Activated B cell treated with CpG ODN at 0.5 μM for 24 hours (primary cell): Measurements from ENCODE around the gene CHRM1. TPM values are rescaled to one million over a fixed set of nuclear protein-coding genes. Genes with fewer than 3 reads are reported as not detected.

Experiments
- ATAC-seq: fragments of 200-7000 bp; cut with Tn5 transposase; one replicate; pipeline ENCODE4 v1.10.0; 2021; ENCODE audit warnings: low read depth, mild to moderate bottlenecking, moderate library complexity
- CTCF ChIA-PET: fragments of 350-600 bp; sonication (Branson Sonifier 250); formaldehyde crosslinking; loops from one replicate; lab custom pipeline; 2021; ENCODE audit warnings: antibody characterized with exemption; lab: Charles Lee
- POLR2A ChIA-PET: fragments of 350-600 bp; sonication (Branson Sonifier 250); formaldehyde crosslinking; loops from one replicate; lab custom pipeline; 2021; ENCODE audit warnings: antibody characterized with exemption; lab: Charles Lee
- DNase-seq: peaks from one replicate; pipeline ENCODE4 v3.0.0; 2022
- H3K27ac Mint-ChIP-seq: one replicate; pipeline ENCODE4 v1.8.0; 2020; ENCODE audit warnings: mixed read lengths
- H3K27me3 Mint-ChIP-seq: one replicate; pipeline ENCODE4 v1.8.0; 2021; ENCODE audit warnings: mixed read lengths
- H3K36me3 Mint-ChIP-seq: one replicate; pipeline ENCODE4 v1.8.0; 2021; ENCODE audit warnings: low read depth, mixed read lengths
- H3K4me1 Mint-ChIP-seq: one replicate; pipeline ENCODE4 v1.8.0; 2021; ENCODE audit warnings: mixed read lengths
- H3K4me3 Mint-ChIP-seq: one replicate; pipeline ENCODE4 v1.8.0; 2020; ENCODE audit warnings: mild to moderate bottlenecking, mixed read lengths
- H3K9me3 Mint-ChIP-seq: one replicate; pipeline ENCODE4 v1.8.0; 2020; ENCODE audit warnings: mixed read lengths
- intact Hi-C: fragments of 100-400 bp; cut with micrococcal nuclease; formaldehyde crosslinking; loops from one replicate; pipeline ENCODE4 v1.15.1; 2024
- total RNA-seq: library from RNA; stranded (reverse); gene quantifications from 2 replicates; pipeline ENCODE4 v1.2.3, GENCODE V29; 2022
- TF ChIP-seq, protein P1 (sequence below): fragments of 200-600 bp; IDR thresholded peaks from one replicate; pipeline ENCODE4 v1.8.0; 2022; ENCODE audit warnings: antibody characterized with exemption, mild to moderate bottlenecking

Gene CHRM1
- total RNA-seq, 1 donor from 2014 or later = not detected

DNA sequence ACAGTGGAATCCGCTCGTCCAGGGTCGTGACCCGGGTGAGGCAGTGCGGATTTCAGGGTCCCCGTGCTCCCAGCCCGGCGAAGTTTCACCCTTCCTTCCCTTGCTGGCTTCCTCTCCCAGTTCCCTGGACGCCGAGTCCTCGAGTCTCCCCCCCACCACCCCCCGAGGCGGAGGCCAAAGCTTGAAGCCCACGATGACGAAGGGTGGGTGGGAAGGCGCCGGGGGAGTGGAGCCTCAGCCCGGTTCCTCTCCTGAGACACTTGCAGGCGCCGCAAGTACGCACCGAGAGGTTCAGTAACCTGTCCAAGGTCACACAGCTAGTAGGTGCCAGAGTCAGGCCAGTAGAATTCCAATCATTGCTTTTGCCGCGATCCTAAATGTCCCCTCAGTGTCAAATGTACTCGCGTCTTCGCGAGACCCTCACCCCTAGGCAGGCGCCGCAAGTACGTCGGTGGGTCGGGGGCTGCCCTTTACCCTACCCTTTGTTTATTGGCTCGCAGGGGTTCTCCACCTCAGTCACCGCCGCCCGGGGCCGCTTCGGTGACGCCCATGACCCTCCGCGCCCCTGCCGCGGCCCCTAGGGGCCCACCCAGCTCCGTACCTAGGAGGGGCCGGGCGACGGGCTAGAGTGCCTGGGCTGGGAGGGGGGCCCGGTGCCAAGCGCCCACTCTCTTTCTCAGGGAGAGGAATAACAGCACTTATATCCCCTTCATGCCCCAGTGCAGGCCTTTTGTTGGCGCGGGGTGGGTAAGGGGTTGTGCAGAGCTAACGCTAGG is 5.7 kb upstream of the CHRM1 start:
- intact Hi-C loops = no loop called here
- no peaks in the 10 kb centered on the region for H3K9me3 Mint-ChIP-seq
- DNase-seq (no peak), ATAC-seq (no peak)
- no peaks in the 10 kb centered on the region for H3K36me3 Mint-ChIP-seq
- POLR2A ChIA-PET = interaction anchor here (0.5 to 1.0 kb wide), 2 partner anchors 19 to 473 kb away, joined by 3 to 4 read pairs; no protein-coding TSS in a partner anchor
- H3K4me3 Mint-ChIP-seq = no peak overlapping the region
- peaks cover 35% of the 10 kb centered on the region for H3K4me1 Mint-ChIP-seq
- CTCF ChIA-PET = interaction anchor here (1.4 kb wide), 1 partner anchor 108 kb away, joined by 3 read pairs; no protein-coding TSS in a partner anchor
- no peak overlapping the region for H3K27ac Mint-ChIP-seq
- peaks cover 75% of the 10 kb centered on the region for H3K27me3 Mint-ChIP-seq
- TF ChIP-seq, protein P1, sequence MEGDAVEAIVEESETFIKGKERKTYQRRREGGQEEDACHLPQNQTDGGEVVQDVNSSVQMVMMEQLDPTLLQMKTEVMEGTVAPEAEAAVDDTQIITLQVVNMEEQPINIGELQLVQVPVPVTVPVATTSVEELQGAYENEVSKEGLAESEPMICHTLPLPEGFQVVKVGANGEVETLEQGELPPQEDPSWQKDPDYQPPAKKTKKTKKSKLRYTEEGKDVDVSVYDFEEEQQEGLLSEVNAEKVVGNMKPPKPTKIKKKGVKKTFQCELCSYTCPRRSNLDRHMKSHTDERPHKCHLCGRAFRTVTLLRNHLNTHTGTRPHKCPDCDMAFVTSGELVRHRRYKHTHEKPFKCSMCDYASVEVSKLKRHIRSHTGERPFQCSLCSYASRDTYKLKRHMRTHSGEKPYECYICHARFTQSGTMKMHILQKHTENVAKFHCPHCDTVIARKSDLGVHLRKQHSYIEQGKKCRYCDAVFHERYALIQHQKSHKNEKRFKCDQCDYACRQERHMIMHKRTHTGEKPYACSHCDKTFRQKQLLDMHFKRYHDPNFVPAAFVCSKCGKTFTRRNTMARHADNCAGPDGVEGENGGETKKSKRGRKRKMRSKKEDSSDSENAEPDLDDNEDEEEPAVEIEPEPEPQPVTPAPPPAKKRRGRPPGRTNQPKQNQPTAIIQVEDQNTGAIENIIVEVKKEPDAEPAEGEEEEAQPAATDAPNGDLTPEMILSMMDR = no peak

DNA sequence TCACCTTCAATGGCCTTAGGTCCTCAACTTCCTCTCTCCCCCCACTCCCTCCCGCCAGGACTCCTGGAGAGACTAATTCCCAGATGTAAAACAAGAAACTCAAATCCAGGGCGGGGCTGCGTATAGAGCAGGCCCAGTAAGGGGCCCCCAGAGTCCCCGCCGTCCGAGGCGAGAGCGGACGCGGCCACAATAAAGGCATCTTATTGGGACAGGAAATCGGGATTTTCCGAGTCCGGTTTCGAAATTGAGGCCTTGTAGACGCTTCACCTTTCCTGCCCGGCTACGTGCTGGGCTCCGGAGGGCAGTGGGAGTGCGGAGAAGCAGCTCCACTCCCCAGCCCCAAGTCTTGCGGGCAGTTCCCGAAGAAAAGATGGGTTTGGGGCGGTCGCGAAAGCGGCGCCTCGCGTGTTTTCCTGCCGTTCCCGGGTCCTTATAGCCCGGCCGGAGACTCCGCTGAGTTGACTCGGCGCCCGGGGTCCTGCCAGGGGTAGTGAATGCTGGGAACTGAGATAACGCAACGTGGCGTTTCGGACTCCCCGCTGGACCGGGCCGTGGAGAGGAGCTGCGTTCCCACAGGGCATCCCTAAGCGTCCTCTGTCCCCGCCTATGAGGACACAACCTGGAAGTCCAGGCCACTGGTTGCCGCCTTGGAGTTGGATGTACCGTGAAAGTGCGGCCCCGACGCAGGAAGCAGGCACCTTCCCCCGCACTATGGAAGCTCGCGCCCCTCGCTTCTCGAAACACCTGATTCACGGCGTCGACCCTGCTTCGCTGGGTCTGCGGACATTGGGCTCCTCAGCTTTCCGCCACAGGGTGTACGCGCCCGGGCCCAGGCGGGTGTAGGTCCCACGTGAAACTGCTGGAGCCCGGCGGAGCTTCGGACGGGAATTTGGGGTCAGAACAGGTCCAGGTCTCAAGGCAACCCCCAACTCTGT is 4.8 kb upstream of the CHRM1 start:
- TF ChIP-seq, protein P1 = no peak
- Mint-ChIP-seq H3K27ac (no peak overlapping the region), H3K27me3 (peaks cover 69% of the 10 kb centered on the region), H3K4me1 (peaks cover 35% of the 10 kb centered on the region), H3K9me3 (no peaks in the 10 kb centered on the region), H3K4me3 (peak overlapping the region; percentile 46), H3K36me3 (no peaks in the 10 kb centered on the region)
- intact Hi-C loops = no loop called here
- CTCF ChIA-PET = interaction anchor here (1.4 kb wide), 1 partner anchor 109 kb away, joined by 3 read pairs; no protein-coding TSS in a partner anchor
- ATAC-seq (no peak), DNase-seq (no peak)
- POLR2A ChIA-PET = interaction anchor here (0.5 to 1.0 kb wide), 2 partner anchors 19 to 472 kb away, joined by 3 to 4 read pairs; no protein-coding TSS in a partner anchor

DNA sequence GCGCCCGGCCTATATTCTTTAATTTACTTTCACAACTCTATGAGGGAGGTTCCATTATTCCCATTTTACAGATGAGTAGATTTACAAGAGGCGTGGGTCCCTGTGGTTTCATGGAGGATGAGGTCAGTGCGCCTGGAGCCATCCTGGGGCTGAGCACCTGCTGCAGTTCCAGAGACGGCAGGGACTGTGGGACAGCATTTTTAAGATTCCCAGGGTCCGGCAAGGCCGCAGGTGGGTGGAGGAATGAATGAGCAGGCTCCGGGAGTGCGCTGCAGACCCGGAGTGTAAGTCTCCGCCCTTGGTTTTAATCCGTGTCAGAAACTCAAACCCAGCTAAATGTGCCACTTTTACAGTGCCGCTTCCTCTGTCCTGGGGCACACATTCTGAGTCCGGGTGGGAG is 4.1 kb upstream of the CHRM1 start:
- intact Hi-C loops = no loop called here
- no peak for DNase-seq
- TF ChIP-seq, protein P1 = no peak
- peaks cover 35% of the 10 kb centered on the region for H3K4me1 Mint-ChIP-seq
- CTCF ChIA-PET = no interaction called here
- no peaks in the 10 kb centered on the region for H3K36me3 Mint-ChIP-seq
- H3K9me3 Mint-ChIP-seq = no peaks in the 10 kb centered on the region
- ATAC-seq = no peak
- no peak overlapping the region for H3K27ac Mint-ChIP-seq
- peak overlapping the region; percentile 38 for H3K4me3 Mint-ChIP-seq
- POLR2A ChIA-PET = no interaction called here
- peaks cover 62% of the 10 kb centered on the region for H3K27me3 Mint-ChIP-seq

DNA sequence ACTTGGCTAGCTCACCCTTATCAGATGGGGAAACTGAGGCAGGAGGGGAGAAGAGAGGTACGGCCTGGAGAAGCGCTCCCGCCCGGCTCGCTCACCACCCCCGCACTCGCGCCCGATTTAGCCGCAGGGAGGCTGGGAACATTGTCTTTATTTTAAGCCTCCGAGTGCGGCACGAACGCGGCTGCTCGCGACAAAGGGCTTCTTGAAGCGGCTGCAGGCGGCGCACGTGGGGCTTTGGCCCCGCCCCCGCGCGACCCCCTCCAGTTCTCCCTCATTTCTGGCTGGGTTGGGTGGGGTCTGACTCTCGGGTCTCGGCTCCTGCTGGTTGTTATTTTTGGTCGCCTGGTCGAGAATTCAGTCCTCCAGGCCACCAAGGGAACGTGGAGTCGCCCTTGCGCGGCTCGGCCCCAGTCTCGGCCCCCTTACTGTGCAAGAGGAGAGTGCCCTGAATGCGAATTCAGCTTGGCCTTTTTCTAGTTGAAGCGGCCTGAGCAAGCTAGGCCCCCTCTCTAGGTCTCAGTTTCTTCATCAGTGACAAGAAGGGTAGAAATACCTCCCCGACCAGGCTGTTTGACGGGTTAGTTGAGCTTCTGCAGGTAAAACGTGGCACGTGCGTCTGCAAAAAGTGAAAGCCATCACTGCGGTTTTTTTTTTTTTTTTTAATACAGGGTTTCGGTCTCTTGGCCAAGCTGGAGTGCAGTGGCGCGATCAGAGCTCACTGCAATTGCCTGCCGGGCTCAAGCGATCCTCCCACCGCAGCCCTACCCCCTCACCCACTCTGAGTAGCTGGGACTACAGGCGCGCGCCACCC is 2.6 kb upstream of the CHRM1 start:
- ATAC-seq (peak; percentile 79), DNase-seq (no peak)
- CTCF ChIA-PET = interaction anchor here (0.9 to 1.6 kb wide), 2 partner anchors 18 to 530 kb away, joined by 3 to 8 read pairs; no protein-coding TSS in a partner anchor
- H3K4me1 Mint-ChIP-seq = peaks cover 35% of the 10 kb centered on the region
- TF ChIP-seq, protein P1 = no peak
- intact Hi-C loops = loop anchor here (5.0 kb wide), 1 partner anchor 98 kb away; no protein-coding TSS in a partner anchor
- no peaks in the 10 kb centered on the region for H3K36me3 Mint-ChIP-seq
- peaks cover 54% of the 10 kb centered on the region for H3K27me3 Mint-ChIP-seq
- no peak overlapping the region for H3K27ac Mint-ChIP-seq
- no peaks in the 10 kb centered on the region for H3K9me3 Mint-ChIP-seq
- H3K4me3 Mint-ChIP-seq = peak overlapping the region; percentile 65
- POLR2A ChIA-PET = interaction anchor here (0.6 to 0.8 kb wide), 3 partner anchors 39 to 845 kb away, joined by 3 to 8 read pairs (median 4); partner anchors contain the start of gene ZFTA
